Esophagus squamous epithelium (tissue), 5 donors: ENCODE measurements around the gene RGL3. TPM values are rescaled to one million over a fixed set of nuclear protein-coding genes. Genes with fewer than 3 reads are reported as not detected.

Experiments used
- DNase-seq: peaks from one replicate; lab custom pipeline; 2025; lab: John Stamatoyannopoulos, UW
- H3K27ac ChIP-seq, 4 donors: fragments of 200-600 bp; sonication (generic); one replicate each; pipeline ENCODE4 v1.5.1; 2016 to 2019; ENCODE audit warnings: mild to moderate bottlenecking in 1 of 4
- H3K27me3 ChIP-seq, 4 donors: fragments of 200-600 bp; sonication (generic); 1 replicate in 3 of 4; 2 replicates in 1 of 4; pipeline versions ENCODE4 v1.5.1 to v1.6.0; 2017 to 2021; ENCODE audit warnings: antibody characterized with exemption in 1 of 4
- H3K36me3 ChIP-seq, 3 donors: fragments of 200-600 bp; sonication (generic); one replicate each; pipeline ENCODE4 v1.5.1; 2016 to 2019
- H3K4me1 ChIP-seq, 3 donors: fragments of 200-600 bp; sonication (generic); one replicate each; pipeline ENCODE4 v1.5.1; 2017 to 2019
- H3K4me3 ChIP-seq, 4 donors: fragments of 200-600 bp; sonication (generic); 1 replicate in 3 of 4; 2 replicates in 1 of 4; pipeline ENCODE4 v1.5.1; 2016 to 2019; ENCODE audit warnings: mild to moderate bottlenecking in 2 of 4, moderate library complexity in 1 of 4
- H3K9me3 ChIP-seq, 3 donors: fragments of 200-600 bp; sonication (generic); one replicate each; pipeline ENCODE4 v1.5.1; 2016 to 2019
- POLR2A ChIP-seq, 4 donors: fragments of 450-650 bp; IDR thresholded peaks; one replicate each; pipeline ENCODE4 v1.6.1; 2017; ENCODE audit warnings: antibody characterized with exemption in 4 of 4, mild to moderate bottlenecking in 4 of 4, moderate library complexity in 3 of 4
- WGBS, 2 donors: methylation state at CpG; one replicate each; pipeline ENCODE4 v1.1.5; 2018; 5-methylcytosine and 5-hydroxymethylcytosine counted together
- intact Hi-C: fragments of 100-400 bp; cut with DNase I; formaldehyde crosslinking; loops from one replicate; pipeline ENCODE4 v1.15.0; 2022
- total RNA-seq, 4 donors: library from RNA; depleted of rRNA; stranded (reverse); fragments of >200 nt; gene quantifications; one replicate each; pipeline ENCODE4 v1.1.0, GENCODE V29; 2016
- TF ChIP-seq, protein P1 (sequence below), 6 experiments: fragments of 450-650 bp in 4 of 6; fragments of 200-600 bp in 2 of 6; sonication (generic) in 2 of 6; IDR thresholded peaks; one replicate each; pipeline ENCODE4 v1.5.1; 2016 to 2019; ENCODE audit warnings: antibody characterized with exemption in 6 of 6, mild to moderate bottlenecking in 4 of 6, moderate library complexity in 4 of 6
- donor health status: DM: yes; HTN: yes; CAD: no.

RGL3 gene
- total RNA-seq, 4 donors from 2014 or later: 0.22 to 1.9 (median 0.45) TPM

DNA sequence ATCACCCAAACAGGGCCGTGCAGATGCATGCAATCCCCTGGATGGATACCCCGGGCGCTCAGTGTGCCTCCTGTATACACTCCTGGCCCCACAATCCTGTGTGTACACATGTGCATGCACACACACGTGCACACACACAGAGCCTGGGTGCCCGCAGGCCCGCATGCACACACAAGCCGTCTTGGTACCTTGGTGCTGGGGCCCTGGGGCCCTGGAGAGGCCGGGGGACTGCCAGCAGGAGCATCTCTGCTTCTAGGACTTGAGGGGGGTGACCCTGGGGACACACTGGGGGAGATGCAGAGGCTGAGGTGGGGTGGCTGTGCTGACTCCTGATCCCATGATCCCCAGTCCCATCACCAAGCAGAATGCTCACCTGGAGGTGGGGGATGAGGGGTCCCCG, 19.4 kb downstream of the RGL3 start:
- Histone ChIP-seq H3K9me3 (no peaks in the 10 kb centered on the region), H3K27me3 (no peaks in the 10 kb centered on the region), H3K27ac (no peak overlapping the region), H3K36me3 (no peaks in the 10 kb centered on the region), H3K4me3 (no peak overlapping the region), H3K4me1 (no peaks in the 10 kb centered on the region)
- 80 to 90% methylated on average over 4 to 5 of the region's 9 CpGs for WGBS, 2 donors
- no peak for TF ChIP-seq POLR2A (IDR thresholded peaks at IDR 0.05)
- TF ChIP-seq, protein P1, sequence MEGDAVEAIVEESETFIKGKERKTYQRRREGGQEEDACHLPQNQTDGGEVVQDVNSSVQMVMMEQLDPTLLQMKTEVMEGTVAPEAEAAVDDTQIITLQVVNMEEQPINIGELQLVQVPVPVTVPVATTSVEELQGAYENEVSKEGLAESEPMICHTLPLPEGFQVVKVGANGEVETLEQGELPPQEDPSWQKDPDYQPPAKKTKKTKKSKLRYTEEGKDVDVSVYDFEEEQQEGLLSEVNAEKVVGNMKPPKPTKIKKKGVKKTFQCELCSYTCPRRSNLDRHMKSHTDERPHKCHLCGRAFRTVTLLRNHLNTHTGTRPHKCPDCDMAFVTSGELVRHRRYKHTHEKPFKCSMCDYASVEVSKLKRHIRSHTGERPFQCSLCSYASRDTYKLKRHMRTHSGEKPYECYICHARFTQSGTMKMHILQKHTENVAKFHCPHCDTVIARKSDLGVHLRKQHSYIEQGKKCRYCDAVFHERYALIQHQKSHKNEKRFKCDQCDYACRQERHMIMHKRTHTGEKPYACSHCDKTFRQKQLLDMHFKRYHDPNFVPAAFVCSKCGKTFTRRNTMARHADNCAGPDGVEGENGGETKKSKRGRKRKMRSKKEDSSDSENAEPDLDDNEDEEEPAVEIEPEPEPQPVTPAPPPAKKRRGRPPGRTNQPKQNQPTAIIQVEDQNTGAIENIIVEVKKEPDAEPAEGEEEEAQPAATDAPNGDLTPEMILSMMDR (IDR thresholded peaks at IDR 0.05): no peak
- no peak for DNase-seq
- intact Hi-C loops: no loop called here

DNA sequence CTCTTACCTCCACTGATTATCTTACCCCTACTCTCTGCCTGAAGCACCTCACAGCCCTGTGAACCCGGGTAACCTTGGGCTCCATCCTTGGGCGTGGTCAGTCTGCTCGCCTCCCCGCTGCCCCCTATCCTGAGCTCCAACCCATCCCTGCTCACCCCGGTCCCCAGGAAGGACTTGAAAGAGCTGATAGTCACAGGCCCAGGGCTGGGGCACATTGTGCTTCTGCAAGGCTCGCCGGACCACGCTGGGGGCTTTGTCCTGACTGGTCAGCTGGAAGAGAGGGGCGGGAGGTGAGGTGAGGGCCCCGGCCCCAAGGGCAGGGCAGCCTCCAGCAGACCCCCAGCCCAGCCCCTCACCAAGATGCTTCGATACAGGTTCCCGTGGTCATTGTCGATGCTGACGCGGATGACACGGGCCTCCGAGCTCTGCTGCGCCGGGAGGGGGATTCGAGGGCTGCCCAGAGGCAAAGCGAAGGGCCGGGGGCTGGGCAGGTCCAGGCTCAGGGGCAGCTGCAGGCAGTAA, 22.0 kb downstream of the RGL3 start:
- Histone ChIP-seq H3K4me1 (no peaks in the 10 kb centered on the region), H3K9me3 (no peaks in the 10 kb centered on the region), H3K27me3 (no peaks in the 10 kb centered on the region), H3K36me3 (no peaks in the 10 kb centered on the region), H3K4me3 (no peak overlapping the region), H3K27ac (no peak overlapping the region)
- DNase-seq: no peak
- intact Hi-C loops: no loop called here
- no peak for TF ChIP-seq POLR2A (IDR thresholded peaks at IDR 0.05)
- TF ChIP-seq, protein P1 (IDR thresholded peaks at IDR 0.05): no peak
- WGBS, 2 donors: 84 to 85% methylated on average over 3 to 13 of the region's 22 CpGs

GRCh38 chr19:11390933-11391680, 28.0 kb downstream of the RGL3 start:
- no peak overlapping the region for H3K27ac ChIP-seq
- peaks cover 0 to 7% (median 0%) of the 10 kb centered on the region in 3 donors for H3K9me3 ChIP-seq
- no peaks in the 10 kb centered on the region for H3K27me3 ChIP-seq
- intact Hi-C loops: no loop called here
- no peak overlapping the region for H3K4me3 ChIP-seq
- no peak for DNase-seq
- TF ChIP-seq, protein P1 (IDR thresholded peaks at IDR 0.05): no peak
- no peak for TF ChIP-seq POLR2A (IDR thresholded peaks at IDR 0.05)
- no peaks in the 10 kb centered on the region for H3K4me1 ChIP-seq
- WGBS, 2 donors: 65 to 73% methylated on average over 4 of the region's 4 CpGs
- H3K36me3 ChIP-seq: no peaks in the 10 kb centered on the region

DNA sequence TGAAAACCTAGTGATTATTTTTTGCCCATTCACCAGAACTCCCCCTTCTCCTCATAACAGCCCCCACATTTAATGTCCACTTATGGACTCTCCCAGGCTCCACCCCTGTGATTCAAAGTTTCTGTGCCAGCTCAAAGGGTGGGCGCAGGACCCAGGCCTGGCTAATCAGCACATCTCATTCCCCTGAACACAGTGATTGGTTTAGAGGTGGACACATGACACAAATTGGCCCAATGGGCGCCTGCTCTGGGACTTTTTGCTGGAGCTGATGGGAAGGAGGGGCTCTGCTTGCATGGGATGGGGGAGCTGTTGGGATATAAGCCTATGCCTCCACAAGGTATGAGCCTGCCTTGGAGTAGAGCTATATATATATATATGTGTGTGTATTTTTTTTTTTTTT, 28.8 kb downstream of the RGL3 start:
- Histone ChIP-seq H3K9me3 (peaks cover 0 to 7% (median 0%) of the 10 kb centered on the region in 3 donors), H3K27ac (no peak overlapping the region), H3K4me3 (no peak overlapping the region), H3K27me3 (no peaks in the 10 kb centered on the region), H3K36me3 (no peaks in the 10 kb centered on the region), H3K4me1 (no peaks in the 10 kb centered on the region)
- 86 to 89% methylated on average over 1 to 2 of the region's 2 CpGs for WGBS, 2 donors
- TF ChIP-seq POLR2A (IDR thresholded peaks at IDR 0.05): no peak
- TF ChIP-seq, protein P1 (IDR thresholded peaks at IDR 0.05): no peak
- intact Hi-C loops: no loop called here
- DNase-seq: no peak
